Activated CD8-positive, alpha-beta memory T cell treated with anti-CD3 and anti-CD28 coated beads for 1 hour (primary cell): ENCODE measurements around the gene DDAH1.
"Not testable (repeated sequence)": the region's sequence is repeated elsewhere in the genome, so short reads cannot be mapped to it uniquely, and the experiment has no call there.

Source experiments
- DNase-seq, 2 donors: peaks; one replicate each; pipeline ENCODE4 v3.0.0-alpha.2; 2020; ENCODE audit warnings: low read depth in 1 of 2; ENCODE audit errors: extremely low read depth in 1 of 2

Gene DDAH1

GRCh38 chr1:85465099-85465785 lies at the start of gene DDAH1:
Gene DDAH1, minus strand, starts transcription at chr1:85465159. Its CDS starts 114 bp downstream, at chr1:85465045.
- no peak for DNase-seq

- DNase-seq, result not testable (repeated sequence)
These were observed 49.0 kb upstream of the DDAH1 start for GRCh38 chr1:85513998-85514397.

- no peak for DNase-seq
These were observed 39.5 kb upstream of the DDAH1 start for GRCh38 chr1:85504417-85504816.

DNA sequence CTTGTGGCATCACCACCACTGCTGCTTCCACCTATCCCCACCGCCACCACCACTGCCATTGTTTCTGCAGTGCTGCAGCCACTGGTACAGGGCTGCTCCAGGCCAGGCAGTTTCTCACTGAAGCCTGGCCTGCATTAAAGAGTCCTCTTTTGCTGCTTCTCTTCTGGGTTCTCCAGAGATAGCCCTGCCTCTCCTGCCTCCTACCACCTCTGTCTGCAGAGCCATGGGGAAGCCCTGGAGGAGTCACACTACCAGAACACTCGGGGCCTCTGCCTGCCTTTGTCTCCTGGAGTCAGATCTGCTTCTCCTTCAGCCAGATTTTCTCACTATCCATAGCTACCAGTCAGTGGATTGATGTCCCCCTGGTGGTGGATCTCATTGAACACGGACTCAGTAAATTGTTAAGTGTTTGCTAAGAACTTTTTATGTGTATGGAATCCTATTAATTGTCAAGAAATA lies 37.7 kb upstream of the DDAH1 start:
- no peak for DNase-seq

- no peak for DNase-seq
These were observed 37.2 kb upstream of the DDAH1 start for GRCh38 chr1:85502171-85502570.

GRCh38 chr1:85501355-85501898 lies 36.5 kb upstream of the DDAH1 start:
- DNase-seq, result no peak

DNA sequence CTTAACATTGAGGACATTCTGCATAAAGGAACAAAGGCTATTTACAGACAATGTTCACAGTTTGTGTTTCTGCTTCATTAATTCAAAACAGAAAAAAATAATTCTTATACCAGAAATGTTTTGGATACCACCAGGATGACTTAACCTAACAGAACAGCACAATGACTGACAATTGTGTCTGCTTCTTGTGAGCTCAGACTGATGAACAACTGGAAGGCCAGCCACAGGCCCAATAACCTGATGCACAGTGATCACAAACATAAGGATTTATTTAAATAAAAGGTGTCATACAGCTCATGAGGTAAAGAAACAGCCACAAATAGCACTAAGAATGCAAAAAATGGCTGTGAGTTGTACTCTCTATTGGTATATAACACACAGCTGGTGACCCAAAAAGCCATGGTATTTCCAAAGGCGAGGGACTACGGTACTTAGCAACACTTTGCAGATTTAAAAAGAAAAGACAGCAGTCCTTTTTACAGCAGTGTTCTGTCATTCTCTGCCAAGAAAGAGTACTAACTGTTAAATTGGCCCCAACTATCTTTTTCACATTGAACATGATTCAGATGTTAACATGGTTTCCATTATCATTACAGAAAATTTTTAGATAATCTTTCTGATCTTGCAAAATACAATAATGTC lies 32.1 kb upstream of the DDAH1 start:
- no peak for DNase-seq

GRCh38 chr1:85495556-85495955 lies 30.6 kb upstream of the DDAH1 start:
- DNase-seq, result no peak

GRCh38 chr1:85494904-85495266 lies 29.9 kb upstream of the DDAH1 start:
- no peak for DNase-seq

DNA sequence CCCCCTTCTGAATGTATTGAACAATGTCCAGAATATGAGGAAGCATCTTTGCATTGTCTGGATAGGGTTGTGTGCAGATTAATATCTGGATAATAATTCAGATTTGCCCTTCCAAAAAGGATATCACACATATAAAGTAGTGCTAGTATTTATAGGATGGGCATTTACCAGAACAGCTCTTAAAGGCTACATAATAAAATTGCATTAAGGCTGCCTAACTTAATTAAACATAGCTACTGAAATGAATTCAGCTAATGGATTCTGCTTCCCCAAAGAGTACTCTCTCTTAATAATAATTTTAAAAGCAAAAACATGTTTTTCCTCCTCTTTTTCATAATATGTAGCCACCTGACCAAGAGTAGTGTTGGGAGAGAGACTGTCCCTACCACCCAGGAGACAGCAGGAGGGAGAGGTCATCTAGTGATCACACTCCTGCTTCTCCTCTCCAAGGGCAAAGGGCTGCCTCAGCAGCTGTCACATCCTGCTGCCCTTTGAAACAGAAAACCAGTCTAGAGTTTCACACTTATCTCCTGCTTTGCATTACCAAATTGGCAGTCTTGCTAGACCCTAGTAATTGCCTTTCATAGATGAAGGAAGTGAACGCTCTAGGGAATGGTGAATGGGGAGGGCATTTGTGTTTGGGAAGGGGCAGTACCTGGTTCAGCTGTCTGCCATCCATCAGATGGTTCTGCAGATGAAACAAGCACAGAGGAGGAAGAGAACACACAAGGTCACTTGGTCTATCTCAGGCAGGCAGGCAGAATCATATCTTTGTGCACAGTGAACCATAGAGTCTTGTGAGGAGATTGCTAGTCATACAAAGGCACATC lies 29.3 kb upstream of the DDAH1 start:
- no peak for DNase-seq

GRCh38 chr1:85490270-85490985 lies 25.5 kb upstream of the DDAH1 start:
- no peak for DNase-seq

GRCh38 chr1:85488126-85488525 lies 23.2 kb upstream of the DDAH1 start:
- DNase-seq, result no peak

- DNase-seq, result no peak
These were observed 20.6 kb upstream of the DDAH1 start for GRCh38 chr1:85485516-85485915.

- no peak for DNase-seq
These were observed 19.8 kb upstream of the DDAH1 start for GRCh38 chr1:85484716-85485115.

DNA sequence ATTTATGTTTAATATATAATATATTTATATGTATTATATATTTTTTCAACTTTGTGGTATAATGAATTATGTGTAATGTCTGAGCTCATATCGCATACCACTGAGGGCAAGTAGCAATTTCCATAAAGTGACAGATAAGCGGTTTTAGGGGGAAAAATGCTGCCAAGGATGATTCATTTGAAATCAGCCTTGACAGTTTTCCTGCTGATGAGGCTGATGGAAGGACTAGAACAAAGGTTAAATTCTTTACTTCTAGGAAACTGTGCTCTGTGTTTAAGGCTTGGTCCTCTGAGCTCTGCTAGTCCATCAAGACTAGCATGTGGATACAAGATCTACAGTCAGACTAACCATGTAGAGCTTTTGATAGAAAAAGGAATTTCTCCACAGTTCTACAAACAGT lies 19.3 kb upstream of the DDAH1 start:
- no peak for DNase-seq

DNA sequence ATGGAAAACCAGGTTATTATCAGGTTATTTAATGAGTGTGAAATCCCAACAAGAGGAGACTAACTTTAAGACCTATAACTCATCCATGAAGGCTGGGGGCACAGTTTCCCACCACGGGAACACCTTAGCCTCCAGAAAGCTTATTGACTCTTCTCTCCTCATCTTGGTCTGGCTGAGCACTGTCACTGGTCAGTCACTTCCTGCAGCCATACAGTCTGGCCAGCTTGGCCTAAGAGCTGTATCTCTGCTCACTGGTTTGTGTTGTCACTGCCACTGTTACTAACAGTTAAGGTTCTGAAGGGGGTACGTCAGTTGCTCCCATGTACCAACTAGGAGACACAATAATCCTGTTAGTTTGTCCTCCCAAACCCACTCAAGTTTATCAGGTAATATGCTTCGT lies 16.7 kb upstream of the DDAH1 start:
- no peak for DNase-seq

- no peak for DNase-seq
These were observed 15.6 kb upstream of the DDAH1 start for GRCh38 chr1:85480566-85480965.

- DNase-seq, result no peak
These were observed 14.5 kb upstream of the DDAH1 start for GRCh38 chr1:85479491-85479890.

DNA sequence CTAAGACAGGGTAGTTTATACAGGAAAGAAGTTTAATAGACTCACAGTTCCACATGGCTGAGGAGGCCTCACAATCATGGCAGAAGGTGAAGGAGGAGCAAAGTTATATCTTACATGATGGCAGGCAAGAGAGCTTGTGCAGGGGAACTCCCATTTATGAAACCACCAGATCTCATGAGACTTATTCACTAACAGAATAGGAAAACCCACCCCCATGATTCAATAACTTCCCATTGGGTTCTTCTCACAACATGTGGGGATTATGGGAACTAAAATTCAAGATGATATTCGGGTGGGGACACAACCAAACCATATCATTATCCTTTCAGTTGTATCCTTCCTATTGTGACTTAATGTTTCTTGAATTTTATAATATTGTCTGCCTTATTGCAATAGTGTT lies 13.4 kb upstream of the DDAH1 start:
- DNase-seq, result no peak

- DNase-seq, result no peak
These were observed 10.1 kb upstream of the DDAH1 start for GRCh38 chr1:85475055-85475454.

DNA sequence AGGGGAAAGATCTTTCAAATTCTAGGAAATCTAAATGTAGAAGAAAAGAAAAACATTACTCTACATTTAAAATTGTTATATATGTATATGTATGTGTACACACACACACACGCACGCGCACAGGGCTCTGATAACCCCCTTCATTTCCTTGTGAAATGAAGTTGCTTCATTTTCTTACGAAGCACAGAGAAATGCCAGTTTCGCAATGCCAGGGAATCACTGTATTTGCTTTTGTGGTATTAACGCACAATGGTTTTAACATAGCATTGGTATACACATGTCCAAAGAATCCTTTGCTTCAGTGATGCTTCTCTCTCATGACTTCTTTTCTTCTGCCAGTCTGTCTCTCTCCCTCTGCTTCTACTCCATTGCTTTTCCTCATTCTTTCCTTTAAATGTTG lies 8.4 kb upstream of the DDAH1 start:
- DNase-seq, result no peak
